Measurements from ENCODE around the gene APMAP. TPM values are rescaled to one million over a fixed set of nuclear protein-coding genes. Genes with fewer than 3 reads are reported as not detected.

The APMAP gene
- total RNA-seq, 2 donors from 2014 or later = 70.5 to 93.8 TPM

DNA sequence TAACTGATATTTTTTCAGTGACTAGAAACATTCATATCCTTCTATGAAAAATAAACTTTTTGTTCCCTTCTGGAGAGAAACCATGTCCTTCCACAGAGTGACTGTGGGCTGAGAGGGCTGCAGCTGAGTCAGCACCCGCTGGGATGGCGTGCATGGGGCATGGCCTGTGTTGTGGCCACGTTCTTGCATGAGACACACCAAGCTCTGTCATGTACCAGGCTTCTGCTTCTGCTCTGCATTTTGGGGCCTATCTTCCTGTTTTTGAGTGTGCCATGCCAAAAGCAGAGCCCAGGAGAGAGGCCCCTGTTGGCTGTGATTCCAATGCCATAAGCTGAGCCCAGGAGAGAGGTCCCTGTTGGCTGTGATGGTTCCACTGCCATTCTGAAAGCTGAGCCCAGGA is 10.8 kb downstream of the APMAP start:
- Histone ChIP-seq H3K27me3 (replicated peaks; ENCODE audit: insufficient read depth) (no peaks in the 10 kb centered on the region), H3K9me3 (no peaks in the 10 kb centered on the region), H3K4me3 (no peak overlapping the region), H3K36me3 (no peaks in the 10 kb centered on the region), H3K27ac (no peak overlapping the region), H3K4me1 (replicated peaks) (no peaks in the 10 kb centered on the region)
- intact Hi-C loops (cut with DNase I) = no loop called here
- no peak for DNase-seq (ENCODE audit: low spot score)
- WGBS = 90% methylated on average over 3 of the region's 3 CpGs
- no peak for TF ChIP-seq POLR2A (IDR thresholded peaks at IDR 0.05)
- no peak for TF ChIP-seq POLR2AphosphoS5 (IDR thresholded peaks at IDR 0.05)
- TF ChIP-seq, protein P1, sequence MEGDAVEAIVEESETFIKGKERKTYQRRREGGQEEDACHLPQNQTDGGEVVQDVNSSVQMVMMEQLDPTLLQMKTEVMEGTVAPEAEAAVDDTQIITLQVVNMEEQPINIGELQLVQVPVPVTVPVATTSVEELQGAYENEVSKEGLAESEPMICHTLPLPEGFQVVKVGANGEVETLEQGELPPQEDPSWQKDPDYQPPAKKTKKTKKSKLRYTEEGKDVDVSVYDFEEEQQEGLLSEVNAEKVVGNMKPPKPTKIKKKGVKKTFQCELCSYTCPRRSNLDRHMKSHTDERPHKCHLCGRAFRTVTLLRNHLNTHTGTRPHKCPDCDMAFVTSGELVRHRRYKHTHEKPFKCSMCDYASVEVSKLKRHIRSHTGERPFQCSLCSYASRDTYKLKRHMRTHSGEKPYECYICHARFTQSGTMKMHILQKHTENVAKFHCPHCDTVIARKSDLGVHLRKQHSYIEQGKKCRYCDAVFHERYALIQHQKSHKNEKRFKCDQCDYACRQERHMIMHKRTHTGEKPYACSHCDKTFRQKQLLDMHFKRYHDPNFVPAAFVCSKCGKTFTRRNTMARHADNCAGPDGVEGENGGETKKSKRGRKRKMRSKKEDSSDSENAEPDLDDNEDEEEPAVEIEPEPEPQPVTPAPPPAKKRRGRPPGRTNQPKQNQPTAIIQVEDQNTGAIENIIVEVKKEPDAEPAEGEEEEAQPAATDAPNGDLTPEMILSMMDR (IDR thresholded peaks at IDR 0.05) = no peak

DNA sequence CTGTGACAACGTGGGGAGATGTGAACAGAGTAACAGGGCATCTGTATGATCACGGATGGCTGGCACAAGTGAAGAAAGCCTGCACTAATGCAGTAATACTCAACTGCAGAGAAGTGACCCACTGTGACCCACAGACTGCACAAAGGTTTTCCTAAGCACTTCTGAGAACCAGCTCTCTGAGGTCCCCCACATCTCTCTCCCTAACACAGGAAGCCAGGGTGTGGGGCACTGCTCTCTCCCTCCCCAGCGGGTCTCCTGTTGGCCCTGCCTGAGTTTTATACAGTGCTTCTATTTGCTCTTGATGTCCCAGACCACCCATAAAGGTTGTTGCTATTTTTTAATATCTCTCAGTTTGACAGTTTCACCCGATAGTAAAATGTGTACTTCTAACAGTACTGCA is 11.3 kb downstream of the APMAP start:
- WGBS = 78% methylated on average over 4 of the region's 4 CpGs

DNA sequence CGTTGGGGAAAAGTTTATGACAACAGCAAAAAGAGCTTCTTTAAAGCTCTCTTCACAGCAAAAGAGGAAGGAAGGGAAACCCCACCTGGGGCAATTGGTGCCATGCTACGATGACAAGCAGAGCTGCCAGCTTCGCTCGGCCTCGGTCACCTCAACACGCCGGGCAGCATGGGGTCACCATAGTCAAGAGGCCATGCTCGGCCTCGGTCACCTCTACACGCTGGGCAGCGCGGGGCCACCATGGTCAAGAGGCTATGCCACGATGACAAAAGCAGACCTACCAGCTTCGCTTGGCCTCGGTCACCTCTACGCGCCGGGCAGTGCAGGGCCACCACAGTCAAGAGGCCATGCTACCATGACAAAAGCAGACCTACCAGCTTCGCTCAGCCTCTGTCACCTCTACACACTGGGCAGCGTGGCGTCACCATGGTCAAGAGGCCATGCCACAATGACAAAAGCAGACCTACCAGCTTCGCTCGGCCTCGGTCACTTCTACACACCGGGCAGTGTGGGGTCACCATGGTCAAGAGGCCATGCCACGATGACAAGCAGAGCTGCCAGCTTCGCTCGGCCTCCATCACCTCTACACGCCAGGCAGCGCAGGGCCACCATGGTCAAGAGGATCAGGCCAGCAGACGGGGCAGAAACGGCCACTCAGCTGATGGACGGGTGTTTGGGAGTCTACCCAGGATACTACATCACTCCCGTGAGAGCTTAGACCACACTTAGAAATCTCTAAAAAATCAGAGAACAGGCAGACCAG is 12.1 kb downstream of the APMAP start:
- Histone ChIP-seq H3K27me3 (replicated peaks; ENCODE audit: insufficient read depth) (no peaks in the 10 kb centered on the region), H3K27ac (no peak overlapping the region), H3K9me3 (no peaks in the 10 kb centered on the region), H3K4me3 (no peak overlapping the region), H3K36me3 (no peaks in the 10 kb centered on the region), H3K4me1 (replicated peaks) (no peaks in the 10 kb centered on the region)
- intact Hi-C loops (cut with DNase I) = no loop called here
- TF ChIP-seq POLR2AphosphoS5 (IDR thresholded peaks at IDR 0.05) (no peak), POLR2A (IDR thresholded peaks at IDR 0.05) (no peak)
- TF ChIP-seq, protein P1 (IDR thresholded peaks at IDR 0.05) = no peak
- DNase-seq (ENCODE audit: low spot score) = no peak
- 92% methylated on average over 34 of the region's 34 CpGs for WGBS

More for the DNA sequence above, 11.3 kb downstream of the APMAP start:
- no peak for DNase-seq (ENCODE audit: low spot score)
- no peak overlapping the region for H3K4me3 ChIP-seq
- H3K9me3 ChIP-seq = no peaks in the 10 kb centered on the region
- no peaks in the 10 kb centered on the region for H3K4me1 ChIP-seq (replicated peaks)
- no peaks in the 10 kb centered on the region for H3K36me3 ChIP-seq
- H3K27me3 ChIP-seq (replicated peaks; ENCODE audit: insufficient read depth) = no peaks in the 10 kb centered on the region
- TF ChIP-seq POLR2AphosphoS5 (IDR thresholded peaks at IDR 0.05) (no peak), POLR2A (IDR thresholded peaks at IDR 0.05) (no peak)
- TF ChIP-seq, protein P1 (IDR thresholded peaks at IDR 0.05) = no peak
- H3K27ac ChIP-seq = no peak overlapping the region
- intact Hi-C loops (cut with DNase I) = no loop called here

DNA sequence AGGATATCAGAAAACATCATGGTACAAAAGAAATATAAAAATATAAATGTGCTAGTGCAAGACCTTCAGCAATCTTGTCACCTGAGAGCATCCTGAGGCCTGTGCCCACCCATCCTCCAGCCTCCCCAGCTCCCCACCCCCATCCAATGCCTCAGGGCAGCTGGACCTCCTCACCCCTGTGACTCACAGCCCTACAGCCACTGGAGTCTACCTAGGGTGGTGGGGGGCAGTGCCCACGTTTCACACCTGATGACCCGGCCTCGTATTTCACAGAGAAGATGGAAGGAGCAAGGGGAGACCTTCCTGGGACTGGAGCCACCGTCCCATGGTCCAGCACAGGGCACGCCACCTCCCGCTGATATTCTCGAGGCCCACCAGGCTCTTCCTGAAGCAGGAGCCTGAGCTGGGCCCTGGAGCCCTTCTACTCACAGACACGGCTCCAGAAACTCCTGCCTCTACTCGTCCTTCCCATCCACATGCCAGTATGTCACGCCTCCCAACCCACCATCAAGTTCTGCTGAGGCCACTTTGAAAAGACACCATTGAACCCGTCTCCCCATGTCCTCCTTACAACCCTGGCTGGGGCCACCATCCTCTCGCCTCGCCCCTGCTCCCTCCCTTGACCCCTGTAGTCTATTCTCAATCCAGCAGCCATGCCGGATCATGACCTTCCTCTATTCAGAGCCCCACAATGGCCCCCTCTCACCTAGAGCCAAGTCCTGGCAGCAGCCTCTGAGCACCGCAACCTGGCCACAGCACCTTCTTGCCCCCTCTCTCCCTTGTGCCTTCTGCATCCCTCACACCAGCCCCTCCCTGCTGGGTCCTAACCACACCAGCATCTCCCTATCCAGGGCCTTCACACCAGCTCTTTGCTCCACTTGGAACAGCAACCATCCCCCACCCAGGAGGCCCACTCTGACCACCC is 13.3 kb downstream of the APMAP start:
- intact Hi-C loops (cut with DNase I) = no loop called here
- WGBS = 92% methylated on average over 15 of the region's 15 CpGs
- no peak overlapping the region for H3K27ac ChIP-seq

DNA sequence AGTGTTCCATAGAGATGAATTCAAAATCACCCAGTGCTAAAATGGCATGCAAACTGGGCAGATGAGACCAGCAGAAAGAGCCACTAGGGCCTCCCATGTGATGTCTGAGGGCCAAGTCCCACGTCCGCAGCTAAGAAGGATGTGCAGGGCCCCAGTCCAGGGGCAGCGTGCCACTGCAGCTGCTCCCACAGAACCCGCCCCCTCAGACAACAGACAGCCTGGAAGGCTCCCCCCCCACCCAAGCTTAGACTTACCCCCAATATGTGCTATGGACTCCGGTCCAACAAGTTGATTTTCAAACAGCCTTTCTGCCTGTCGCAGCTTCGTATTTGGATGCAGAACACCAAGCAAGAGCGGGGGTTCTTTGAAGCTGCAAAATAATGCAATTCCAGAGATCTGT is 14.0 kb downstream of the APMAP start:
- 78% methylated on average over 8 of the region's 8 CpGs for WGBS
- TF ChIP-seq POLR2AphosphoS5 (IDR thresholded peaks at IDR 0.05) (no peak), POLR2A (IDR thresholded peaks at IDR 0.05) (no peak)
- TF ChIP-seq, protein P1 (IDR thresholded peaks at IDR 0.05) = no peak
- Histone ChIP-seq H3K9me3 (no peaks in the 10 kb centered on the region), H3K4me1 (replicated peaks) (no peaks in the 10 kb centered on the region), H3K4me3 (no peak overlapping the region), H3K27me3 (replicated peaks; ENCODE audit: insufficient read depth) (no peaks in the 10 kb centered on the region), H3K36me3 (no peaks in the 10 kb centered on the region), H3K27ac (no peak overlapping the region)
- intact Hi-C loops (cut with DNase I) = no loop called here
- no peak for DNase-seq (ENCODE audit: low spot score)

More for the DNA sequence above, 13.3 kb downstream of the APMAP start:
- no peaks in the 10 kb centered on the region for H3K9me3 ChIP-seq
- no peaks in the 10 kb centered on the region for H3K4me1 ChIP-seq (replicated peaks)
- H3K27me3 ChIP-seq (replicated peaks; ENCODE audit: insufficient read depth) = no peaks in the 10 kb centered on the region
- no peak overlapping the region for H3K4me3 ChIP-seq
- TF ChIP-seq POLR2A (IDR thresholded peaks at IDR 0.05) = no peak
- no peak for DNase-seq (ENCODE audit: low spot score)
- H3K36me3 ChIP-seq = no peaks in the 10 kb centered on the region

All from prostate gland (tissue), 2 donors.